NCI-H1417 treated with DMSO at 0.1 percent for 48 hours (cell line): ENCODE data around the gene SIPA1L2.

Experiments
- DNase-seq: peaks from one replicate; lab custom pipeline; 2025; lab: John Stamatoyannopoulos, UW

SIPA1L2 gene

GRCh38 chr1:232630047-232630893 lies at the start of gene SIPA1L2:
Gene SIPA1L2 (minus strand): TSS chr1:232630133. CDS start chr1:232515339, 114,794 bp downstream.
- DNase-seq, result peak; percentile 49

GRCh38 chr1:232678185-232678886 lies 48.4 kb upstream of the SIPA1L2 start:
- DNase-seq, result peak; percentile 92

- no peak for DNase-seq
Observed at GRCh38 chr1:232676307-232676706, 46.4 kb upstream of the SIPA1L2 start.

- no peak for DNase-seq
Observed at GRCh38 chr1:232675898-232676297, 46.0 kb upstream of the SIPA1L2 start.

- no peak for DNase-seq
Observed at GRCh38 chr1:232675260-232675659, 45.3 kb upstream of the SIPA1L2 start.

GRCh38 chr1:232673256-232673655 lies 43.3 kb upstream of the SIPA1L2 start:
- DNase-seq, result no peak

- no peak for DNase-seq
Observed at GRCh38 chr1:232669981-232670747, 40.2 kb upstream of the SIPA1L2 start.

GRCh38 chr1:232667778-232668165 lies 37.8 kb upstream of the SIPA1L2 start:
- no peak for DNase-seq

- no peak for DNase-seq
Observed at GRCh38 chr1:232667094-232667777, 37.3 kb upstream of the SIPA1L2 start.

GRCh38 chr1:232664844-232665777 lies 35.2 kb upstream of the SIPA1L2 start:
- DNase-seq, result no peak

- no peak for DNase-seq
Observed at GRCh38 chr1:232662910-232663309, 33.0 kb upstream of the SIPA1L2 start.

- no peak for DNase-seq
Observed at GRCh38 chr1:232658386-232658785, 28.5 kb upstream of the SIPA1L2 start.

- no peak for DNase-seq
Observed at GRCh38 chr1:232657426-232658005, 27.6 kb upstream of the SIPA1L2 start.

- DNase-seq, result no peak
Observed at GRCh38 chr1:232655746-232656085, 25.8 kb upstream of the SIPA1L2 start.

GRCh38 chr1:232655028-232655745 lies 25.3 kb upstream of the SIPA1L2 start:
- no peak for DNase-seq

GRCh38 chr1:232653789-232654188 lies 23.9 kb upstream of the SIPA1L2 start:
- DNase-seq, result no peak

- no peak for DNase-seq
Observed at GRCh38 chr1:232650845-232651244, 20.9 kb upstream of the SIPA1L2 start.

- DNase-seq, result no peak
Observed at GRCh38 chr1:232650418-232650817, 20.5 kb upstream of the SIPA1L2 start.

- DNase-seq, result no peak
Observed at GRCh38 chr1:232648316-232648715, 18.4 kb upstream of the SIPA1L2 start.

- DNase-seq, result no peak
Observed at GRCh38 chr1:232644209-232644608, 14.3 kb upstream of the SIPA1L2 start.
